H1 (cell line): ENCODE measurements around the gene SEMA3G. TPM values are rescaled to one million over a fixed set of nuclear protein-coding genes. Genes with fewer than 3 reads are reported as not detected.

Source experiments
- CTCF ChIA-PET: fragments of 300-600 bp; sonication (Branson Sonifier 250); formaldehyde crosslinking; loops from one replicate; lab custom pipeline; 2021; ENCODE audit not compliant: partially characterized antibody; lab: Charles Lee
- POLR2A ChIA-PET: fragments of 300-600 bp; sonication (Branson Sonifier 250); formaldehyde crosslinking; loops from one replicate; lab custom pipeline; 2021; ENCODE audit warnings: inconsistent platforms; ENCODE audit not compliant: partially characterized antibody; lab: Charles Lee
- DNase-seq, 2 experiments: peaks; one replicate each; pipeline versions ENCODE4 v3.0.0 to v3.0.0-alpha.2; 2010 to 2022; ENCODE audit warnings: low spot score in 2 of 2, low read depth in 1 of 2, mixed read lengths in 1 of 2
- FAIRE-seq: peaks from 2 replicates; lab custom pipeline; 2011; peaks lifted over from hg19 to GRCh38; lab: Jason Lieb, UNC
- H2AFZ ChIP-seq: 2 replicates; pipeline ENCODE4 v1.8.1; 2012; ENCODE audit warnings: low read length, inconsistent platforms
- H2AK5ac ChIP-seq: 2 replicates; pipeline ENCODE4 v1.6.1; 2013; ENCODE audit warnings: low read depth, low read length
- H2BK120ac ChIP-seq: replicated peaks from 2 replicates; pipeline ENCODE3; 2013; ENCODE audit warnings: low read depth, low read length, inconsistent platforms
- H2BK12ac ChIP-seq: 2 replicates; pipeline ENCODE4 v1.6.1; 2013; ENCODE audit warnings: low read depth, low read length
- H2BK15ac ChIP-seq: 2 replicates; pipeline ENCODE4 v1.6.1; 2013; ENCODE audit warnings: low read length
- H2BK20ac ChIP-seq: 2 replicates; pipeline ENCODE4 v1.6.1; 2013; ENCODE audit warnings: low read length
- H2BK5ac ChIP-seq: 2 replicates; pipeline ENCODE4 v1.6.1; 2013; ENCODE audit warnings: low read depth, low read length
- H3K14ac ChIP-seq: 2 replicates; pipeline ENCODE4 v1.6.1; 2013; ENCODE audit warnings: inconsistent platforms; ENCODE audit not compliant: insufficient read length
- H3K18ac ChIP-seq: 2 replicates; pipeline ENCODE4 v1.6.1; 2013; ENCODE audit warnings: low read length; ENCODE audit errors: extremely low read depth
- H3K23ac ChIP-seq: 2 replicates; pipeline ENCODE4 v1.6.1; 2013; ENCODE audit warnings: inconsistent platforms; ENCODE audit not compliant: insufficient read length
- H3K23me2 ChIP-seq: 2 replicates; pipeline ENCODE4 v1.6.1; 2013; ENCODE audit warnings: low read depth, low read length
- H3K27ac ChIP-seq: 2 replicates; pipeline ENCODE4 v1.6.1; 2011; ENCODE audit warnings: low read depth, low read length, inconsistent platforms
- H3K27me3 ChIP-seq, 4 experiments: replicated peaks in 1 of 4; 1 replicate in 1 of 4; 2 replicates in 3 of 4; pipeline versions ENCODE4 v1.6.1 to v1.8.1; 2011 to 2013; ENCODE audit warnings: low read length in 3 of 4, mild to moderate bottlenecking in 3 of 4, inconsistent platforms in 2 of 4, mixed read lengths in 2 of 4, moderate library complexity in 1 of 4; ENCODE audit not compliant: control insufficient read depth in 3 of 4, insufficient read depth in 3 of 4; ENCODE audit errors: extremely low read depth in 1 of 4
- H3K36me3 ChIP-seq, 4 experiments: 2 replicates each; pipeline versions ENCODE4 v1.6.1 to v1.8.1; 2011 to 2013; ENCODE audit warnings: mild to moderate bottlenecking in 4 of 4, low read length in 3 of 4, moderate library complexity in 2 of 4, control low read depth in 1 of 4, inconsistent platforms in 1 of 4; ENCODE audit not compliant: insufficient read depth in 4 of 4, control insufficient read depth in 2 of 4
- H3K4ac ChIP-seq: replicated peaks from 2 replicates; pipeline ENCODE3; 2013; ENCODE audit warnings: low read length, low read depth, mixed read lengths, inconsistent platforms; ENCODE audit not compliant: insufficient read length
- H3K4me1 ChIP-seq, 4 experiments: replicated peaks in 1 of 4; 1 replicate in 1 of 4; 2 replicates in 3 of 4; pipeline versions ENCODE4 v1.6.1 to v1.8.1; 2011 to 2013; ENCODE audit warnings: low read length in 3 of 4, inconsistent platforms in 2 of 4, mixed read lengths in 1 of 4; ENCODE audit not compliant: insufficient read depth in 4 of 4, control insufficient read depth in 3 of 4
- H3K4me2 ChIP-seq, 2 experiments: 2 replicates each; pipeline versions ENCODE4 v1.6.1 to v1.8.1; 2011 to 2013; ENCODE audit warnings: low read depth in 2 of 2, low read length in 2 of 2, control low read depth in 1 of 2, inconsistent platforms in 1 of 2, mild to moderate bottlenecking in 1 of 2; ENCODE audit not compliant: insufficient read depth in 1 of 2
- H3K4me3 ChIP-seq, 4 experiments: fragments of 200-600, 300-600 bp in 1 of 4; sonication (generic), shearing (Covaris generic), sonication (Bioruptor Twin) in 1 of 4; 2 replicates each; pipeline versions ENCODE4 v1.5.1 to v1.8.1; 2011 to 2016; ENCODE audit warnings: low read length in 4 of 4, low read depth in 3 of 4, control low read depth in 2 of 4, inconsistent platforms in 2 of 4, mild to moderate bottlenecking in 2 of 4, mixed read lengths in 1 of 4, moderate library complexity in 1 of 4; ENCODE audit not compliant: insufficient read depth in 2 of 4; ENCODE audit errors: extremely low read depth in 1 of 4
- H3K56ac ChIP-seq: replicated peaks from 2 replicates; pipeline ENCODE3; 2013; ENCODE audit warnings: low read depth, mild to moderate bottlenecking, mixed read lengths, low read length, inconsistent platforms; ENCODE audit not compliant: insufficient read length
- H3K79me1 ChIP-seq: 2 replicates; pipeline ENCODE4 v1.6.1; 2013; ENCODE audit warnings: low read depth, low read length, control low read depth
- H3K79me2 ChIP-seq, 2 experiments: 2 replicates each; pipeline versions ENCODE4 v1.6.1 to v1.8.1; 2012 to 2013; ENCODE audit warnings: low read length in 2 of 2, mild to moderate bottlenecking in 2 of 2, inconsistent platforms in 1 of 2; ENCODE audit not compliant: insufficient read depth in 2 of 2, control insufficient read depth in 1 of 2
- H3K9ac ChIP-seq, 4 experiments: replicated peaks in 1 of 4; 1 replicate in 1 of 4; 2 replicates in 3 of 4; pipeline versions ENCODE4 v1.6.1 to v1.8.1; 2011 to 2013; ENCODE audit warnings: low read depth in 3 of 4, low read length in 3 of 4, control low read depth in 2 of 4, mild to moderate bottlenecking in 2 of 4, moderate library complexity in 2 of 4, inconsistent platforms in 1 of 4; ENCODE audit errors: extremely low read depth in 1 of 4
- H3K9me3 ChIP-seq, 2 experiments: 2 replicates each; pipeline versions ENCODE4 v1.6.1 to v1.8.1; 2012 to 2013; ENCODE audit warnings: mild to moderate bottlenecking in 2 of 2, moderate library complexity in 2 of 2, control low read depth in 1 of 2, inconsistent platforms in 1 of 2, low read depth in 1 of 2, low read length in 1 of 2, mixed read lengths in 1 of 2; ENCODE audit not compliant: insufficient read depth in 2 of 2
- H4K20me1 ChIP-seq, 2 experiments: replicated peaks in 1 of 2; 2 replicates each; pipeline versions ENCODE3 to v1.8.1; 2011 to 2013; ENCODE audit warnings: inconsistent platforms in 2 of 2, low read length in 2 of 2, mild to moderate bottlenecking in 1 of 2; ENCODE audit not compliant: insufficient read depth in 2 of 2, control insufficient read depth in 1 of 2
- H4K5ac ChIP-seq: 2 replicates; pipeline ENCODE4 v1.6.1; 2013; ENCODE audit warnings: low read length, low read depth, mixed read lengths, inconsistent platforms; ENCODE audit not compliant: insufficient read length
- H4K8ac ChIP-seq: 2 replicates; pipeline ENCODE4 v1.8.0; 2013; ENCODE audit warnings: mild to moderate bottlenecking, moderate library complexity, low read length, inconsistent platforms; ENCODE audit not compliant: insufficient read depth; ENCODE audit errors: extremely low read depth
- H4K91ac ChIP-seq: replicated peaks from 2 replicates; pipeline ENCODE3; 2013; ENCODE audit warnings: low read length, mixed read lengths, inconsistent platforms; ENCODE audit not compliant: insufficient read length
- ASH2L ChIP-seq: fragments of 200-600, 300-600 bp; sonication (generic); IDR thresholded peaks from one replicate; pipeline ENCODE4 v1.7.1; 2017; ENCODE audit warnings: low read length
- CEBPB ChIP-seq: IDR thresholded peaks from 2 replicates; pipeline ENCODE4 v1.6.1; 2012; ENCODE audit warnings: low read depth, low read length
- CREB1 ChIP-seq: IDR thresholded peaks from 2 replicates; pipeline ENCODE4 v1.6.1; 2012; ENCODE audit warnings: inconsistent platforms
- FOSL1 ChIP-seq: IDR thresholded peaks from 2 replicates; pipeline ENCODE4 v1.6.1; 2011; ENCODE audit warnings: mild to moderate bottlenecking, low read depth, low read length, moderate library complexity; ENCODE audit not compliant: insufficient read depth
- HDAC2 ChIP-seq, 2 experiments: fragments of 300-600 bp in 1 of 2; sonication (generic) in 1 of 2; IDR thresholded peaks; 2 replicates each; pipeline ENCODE4 v1.6.1; 2011 to 2012; ENCODE audit warnings: low read depth in 2 of 2, low read length in 2 of 2, mild to moderate bottlenecking in 2 of 2, moderate library complexity in 2 of 2, borderline replicate concordance in 1 of 2, inconsistent platforms in 1 of 2
- HDAC6 ChIP-seq: IDR thresholded peaks from one replicate; pipeline ENCODE4 v1.7.1; 2012; ENCODE audit warnings: low read depth, mild to moderate bottlenecking, inconsistent platforms, low read length, moderate library complexity
- MAFK ChIP-seq: IDR thresholded peaks from 2 replicates; pipeline ENCODE4 v1.6.1; 2012; ENCODE audit warnings: low read depth, mild to moderate bottlenecking, improper control_type of control experiment, low read length
- NANOG ChIP-seq: IDR thresholded peaks from 2 replicates; pipeline ENCODE4 v1.6.1; 2011; ENCODE audit warnings: low read length, low read depth, mild to moderate bottlenecking, inconsistent platforms; ENCODE audit not compliant: insufficient read depth, poor library complexity, severe bottlenecking
- SP2 ChIP-seq: IDR thresholded peaks from 2 replicates; pipeline ENCODE4 v1.6.1; 2012; ENCODE audit warnings: mild to moderate bottlenecking, low read length, inconsistent platforms
- SRF ChIP-seq: IDR thresholded peaks from 2 replicates; pipeline ENCODE4 v1.6.1; 2011; ENCODE audit warnings: mild to moderate bottlenecking, low read depth, low read length, moderate library complexity
- TAF1 ChIP-seq: IDR thresholded peaks from 2 replicates; pipeline ENCODE4 v1.6.1; 2011; ENCODE audit warnings: mild to moderate bottlenecking, low read depth, low read length
- TBP ChIP-seq: IDR thresholded peaks from 2 replicates; pipeline ENCODE4 v1.6.1; 2011; ENCODE audit warnings: low read depth, low read length, improper control_type of control experiment
- YY1 ChIP-seq: IDR thresholded peaks from 2 replicates; pipeline ENCODE4 v1.6.1; 2011; ENCODE audit warnings: low read depth, mild to moderate bottlenecking, low read length
- WGBS, 2 experiments: shearing (Covaris generic) in 1 of 2; methylation state at CpG; one replicate each; pipeline versions ENCODE4 v1.1.6 to v1.1.7; 2013 to 2015; ENCODE audit warnings: low lambda C conversion rate in 2 of 2, mixed read lengths in 2 of 2, inconsistent platforms in 1 of 2, low coverage in 1 of 2, missing lambda C conversion rate in 1 of 2; ENCODE audit not compliant: insufficient replicate concordance in 2 of 2, insufficient coverage in 1 of 2, insufficient read length in 1 of 2; ENCODE audit errors: extremely low coverage in 1 of 2, missing lambda C conversion rate in 1 of 2; 5-methylcytosine and 5-hydroxymethylcytosine counted together
- polyA plus RNA-seq, 7 experiments: library from polyadenylated mRNA; depleted of rRNA in 3 of 7; stranded (reverse) in 5 of 7; unstranded in 2 of 7; fragments of >200 nt in 5 of 7; fragments of 200-250 nt in 2 of 7; gene quantifications; 1 replicate in 5 of 7; 2 replicates in 1 of 7; 4 replicates in 1 of 7; pipeline versions ENCODE4 v1.2.1 to v1.2.3, GENCODE V29; 2011 to 2013; ENCODE audit warnings: missing spikeins in 2 of 7, mixed read lengths in 2 of 7
- total RNA-seq: library from RNA; stranded (reverse); fragmentation: NEBNext Ultra II Directional; extraction: Animal tissue kit (Norgen Biotek cat#: 25700); gene quantifications from 2 replicates; pipeline ENCODE4 v1.2.1, GENCODE V29; 2021

The SEMA3G gene
- total and polyA plus RNA-seq, 2 of the 8 experiments (the other 6 are each of a cell fraction or from before 2014, with no cell fraction given) = 0.95 to 1.5 TPM

GRCh38 chr3:52454250-52454937 lies 9.5 kb upstream of the SEMA3G start:
- no peaks in the 10 kb centered on the region for H3K9me3 ChIP-seq
- no peaks in the 10 kb centered on the region; the same call in 1 of the 2 replicates for H3K79me1 ChIP-seq
- no peak overlapping the region for H2AFZ ChIP-seq
- H3K23ac ChIP-seq = no peak overlapping the region
- peak overlapping the region; percentile 96 for H3K4ac ChIP-seq
- H3K79me2 ChIP-seq = peaks cover 0 to 22% of the 10 kb centered on the region in 2 experiments; a peak in 2 of 4 replicates
- H3K23me2 ChIP-seq = peaks cover 8% of the 10 kb centered on the region
- peak overlapping the region; percentile 11; the same call in 1 of the 2 replicates for H2AK5ac ChIP-seq
- no peak overlapping the region for H3K14ac ChIP-seq
- no peak for TF ChIP-seq MAFK
- TF ChIP-seq SP2 = no peak
- TF ChIP-seq ASH2L = no peak
- TF ChIP-seq TBP = no peak
- no peak for TF ChIP-seq SRF
- no peak for TF ChIP-seq HDAC2 (IDR thresholded peaks at IDR 0.05; ENCODE audit: borderline replicate concordance in 1 of 2, low read depth in 2 of 2, low read length in 2 of 2)
- no peak for TF ChIP-seq TAF1
- TF ChIP-seq CREB1 = no peak
- no peak for TF ChIP-seq FOSL1
- TF ChIP-seq YY1 = no peak
- TF ChIP-seq NANOG = no peak
- TF ChIP-seq CEBPB = no peak
- no peak for TF ChIP-seq HDAC6
- H4K20me1 ChIP-seq = no peaks in the 10 kb centered on the region
- H3K4me2 ChIP-seq = peak overlapping the region in 1 of 2 experiments; percentile 95; a peak in 2 of 4 replicates
- no peak overlapping the region for H3K4me3 ChIP-seq
- peak overlapping the region; percentile 15 for H4K91ac ChIP-seq
- no peak overlapping the region for H3K27ac ChIP-seq
- peak overlapping the region; percentile 67; the same call in 1 of the 2 replicates for H2BK5ac ChIP-seq
- H3K36me3 ChIP-seq = peaks cover 12 to 19% (median 13%) of the 10 kb centered on the region in 4 experiments
- peak overlapping the region; percentile 40 for H2BK12ac ChIP-seq
- H3K27me3 ChIP-seq = no peaks in the 10 kb centered on the region
- CTCF ChIA-PET = interaction anchor here (0.7 to 12.8 kb wide), 4 partner anchors 9 to 234 kb away, joined by 3 to 109 read pairs (median 8); partner anchors contain the start of gene SEMA3G
- DNase-seq = no peak
- FAIRE-seq = no peak
- peaks cover 0 to 32% (median 14%) of the 10 kb centered on the region in 4 experiments; a peak in 6 of 7 replicates for H3K4me1 ChIP-seq
- WGBS, 2 experiments = 88% methylated on average over 8 of the region's 8 CpGs; no CpG with 5 or more reads in 1 of the 2 experiments
- 0 out of 2 replicates have a peak overlapping the region, but pooled peaks have one; percentile 80 for H2BK20ac ChIP-seq
- POLR2A ChIA-PET = interaction anchor here (0.6 to 2.7 kb wide), 4 partner anchors 9 to 156 kb away, joined by 3 to 8 read pairs (median 3); partner anchors contain the start of gene UQCC5
- peak overlapping the region; percentile 97 for H2BK15ac ChIP-seq
- H3K9ac ChIP-seq = no peak overlapping the region
- no peak overlapping the region for H3K56ac ChIP-seq
- H4K5ac ChIP-seq = no peak overlapping the region
- no peak overlapping the region for H2BK120ac ChIP-seq
- H4K8ac ChIP-seq = no peak overlapping the region
- peak overlapping the region; percentile 42; the same call in 1 of the 2 replicates for H3K18ac ChIP-seq
